Parathyroid adenoma (tissue), 2 donors: ENCODE measurements around the gene DPYSL3.

ENCODE experiments used
- H2AFZ ChIP-seq: fragments of 300-600 bp; sonication (generic); one replicate; pipeline ENCODE4 v1.7.0; 2017; ENCODE audit warnings: antibody characterized with exemption, mild to moderate bottlenecking
- H3K27ac ChIP-seq: fragments of 300-600 bp; sonication (generic); one replicate; pipeline ENCODE4 v1.7.0; 2017
- H3K27me3 ChIP-seq: fragments of 300-600 bp; sonication (generic); one replicate; pipeline ENCODE4 v1.7.0; 2017; ENCODE audit warnings: low read length; ENCODE audit not compliant: control insufficient read depth, insufficient read depth
- H3K36me3 ChIP-seq: fragments of 300-600 bp; sonication (generic); one replicate; pipeline ENCODE4 v1.7.0; 2017; ENCODE audit warnings: low read length; ENCODE audit not compliant: control insufficient read depth, insufficient read depth
- H3K4me1 ChIP-seq: fragments of 300-600 bp; sonication (generic); one replicate; pipeline ENCODE4 v1.7.0; 2017; ENCODE audit warnings: control low read depth
- H3K4me2 ChIP-seq: fragments of 300-600 bp; sonication (generic); one replicate; pipeline ENCODE4 v1.7.0; 2017; ENCODE audit warnings: low read length
- H3K4me3 ChIP-seq: fragments of 300-600 bp; sonication (generic); one replicate; pipeline ENCODE4 v1.7.0; 2017; ENCODE audit warnings: low read depth, low read length
- H3K79me2 ChIP-seq: fragments of 300-600 bp; sonication (generic); one replicate; pipeline ENCODE4 v1.7.0; 2017; ENCODE audit warnings: control low read depth
- H3K9ac ChIP-seq: fragments of 300-600 bp; sonication (generic); one replicate; pipeline ENCODE4 v1.7.0; 2017; ENCODE audit warnings: mild to moderate bottlenecking
- H3K9me3 ChIP-seq: fragments of 300-600 bp; sonication (generic); one replicate; pipeline ENCODE4 v1.7.0; 2017; ENCODE audit warnings: low read length; ENCODE audit not compliant: control insufficient read depth
- TF ChIP-seq, protein P1 (sequence below): fragments of 300-600 bp; sonication (generic); IDR thresholded peaks from one replicate; pipeline ENCODE4 v1.7.0; 2017; ENCODE audit warnings: antibody characterized with exemption, mild to moderate bottlenecking
- donor health status: primary hyperparathyroidism.

The DPYSL3 gene

DNA sequence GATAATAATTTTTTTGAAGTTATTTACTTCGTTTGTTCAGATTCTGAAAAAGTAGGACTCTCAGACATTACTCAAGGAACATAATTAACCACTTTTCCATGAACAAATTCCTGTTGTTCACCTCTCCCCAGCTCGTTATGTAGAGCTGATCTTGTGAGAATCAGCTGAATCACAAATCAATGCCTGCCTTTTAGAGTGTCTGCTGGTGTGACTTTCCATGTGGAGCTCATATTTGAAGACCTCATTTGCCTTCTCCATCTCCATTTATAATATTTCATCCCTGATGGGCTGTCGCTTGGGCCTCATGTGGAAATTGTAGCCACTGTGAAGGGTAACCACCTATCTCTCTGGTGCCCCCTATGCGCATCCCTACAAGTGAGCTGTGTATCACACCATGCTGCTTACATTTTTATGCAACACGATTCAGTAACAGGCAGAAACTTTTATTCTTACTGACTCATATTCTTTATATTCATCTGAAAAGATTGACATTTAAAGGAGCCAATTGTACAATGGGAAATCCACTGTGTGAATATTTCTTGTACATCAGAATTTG, 163.8 kb downstream of the DPYSL3 start:
- Histone ChIP-seq H3K4me1 (no peaks in the 10 kb centered on the region), H3K79me2 (no peaks in the 10 kb centered on the region), H3K4me3 (no peak overlapping the region), H3K4me2 (no peak overlapping the region), H2AFZ (no peak overlapping the region), H3K27me3 (no peaks in the 10 kb centered on the region), H3K36me3 (no peaks in the 10 kb centered on the region), H3K27ac (no peak overlapping the region), H3K9me3 (no peaks in the 10 kb centered on the region), H3K9ac (no peak overlapping the region)
- TF ChIP-seq, protein P1, sequence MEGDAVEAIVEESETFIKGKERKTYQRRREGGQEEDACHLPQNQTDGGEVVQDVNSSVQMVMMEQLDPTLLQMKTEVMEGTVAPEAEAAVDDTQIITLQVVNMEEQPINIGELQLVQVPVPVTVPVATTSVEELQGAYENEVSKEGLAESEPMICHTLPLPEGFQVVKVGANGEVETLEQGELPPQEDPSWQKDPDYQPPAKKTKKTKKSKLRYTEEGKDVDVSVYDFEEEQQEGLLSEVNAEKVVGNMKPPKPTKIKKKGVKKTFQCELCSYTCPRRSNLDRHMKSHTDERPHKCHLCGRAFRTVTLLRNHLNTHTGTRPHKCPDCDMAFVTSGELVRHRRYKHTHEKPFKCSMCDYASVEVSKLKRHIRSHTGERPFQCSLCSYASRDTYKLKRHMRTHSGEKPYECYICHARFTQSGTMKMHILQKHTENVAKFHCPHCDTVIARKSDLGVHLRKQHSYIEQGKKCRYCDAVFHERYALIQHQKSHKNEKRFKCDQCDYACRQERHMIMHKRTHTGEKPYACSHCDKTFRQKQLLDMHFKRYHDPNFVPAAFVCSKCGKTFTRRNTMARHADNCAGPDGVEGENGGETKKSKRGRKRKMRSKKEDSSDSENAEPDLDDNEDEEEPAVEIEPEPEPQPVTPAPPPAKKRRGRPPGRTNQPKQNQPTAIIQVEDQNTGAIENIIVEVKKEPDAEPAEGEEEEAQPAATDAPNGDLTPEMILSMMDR = no peak

DNA sequence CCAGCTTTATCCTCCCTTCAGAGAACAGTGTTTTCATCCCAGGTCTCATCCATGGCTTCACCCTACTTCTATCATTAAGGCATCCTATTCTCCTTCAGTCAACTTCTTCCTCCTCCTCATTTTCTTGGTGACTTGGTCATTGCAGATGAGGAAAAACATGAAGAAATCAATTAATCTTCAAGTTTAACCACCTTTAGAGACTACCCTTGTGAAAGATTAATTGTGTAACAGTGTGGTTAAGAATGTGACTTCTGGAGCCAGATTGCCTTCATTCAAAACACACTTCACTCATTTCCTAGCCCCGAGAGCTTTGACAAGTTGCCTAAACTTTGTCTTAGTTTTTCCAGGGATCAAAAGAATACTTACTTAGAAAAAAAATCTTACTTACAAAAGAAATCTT, 165.0 kb downstream of the DPYSL3 start:
- Histone ChIP-seq H2AFZ (no peak overlapping the region), H3K36me3 (no peaks in the 10 kb centered on the region), H3K4me3 (no peak overlapping the region), H3K27me3 (no peaks in the 10 kb centered on the region), H3K79me2 (no peaks in the 10 kb centered on the region), H3K9me3 (no peaks in the 10 kb centered on the region), H3K27ac (no peak overlapping the region), H3K4me2 (no peak overlapping the region), H3K9ac (no peak overlapping the region), H3K4me1 (no peaks in the 10 kb centered on the region)
- TF ChIP-seq, protein P1 = no peak

DNA sequence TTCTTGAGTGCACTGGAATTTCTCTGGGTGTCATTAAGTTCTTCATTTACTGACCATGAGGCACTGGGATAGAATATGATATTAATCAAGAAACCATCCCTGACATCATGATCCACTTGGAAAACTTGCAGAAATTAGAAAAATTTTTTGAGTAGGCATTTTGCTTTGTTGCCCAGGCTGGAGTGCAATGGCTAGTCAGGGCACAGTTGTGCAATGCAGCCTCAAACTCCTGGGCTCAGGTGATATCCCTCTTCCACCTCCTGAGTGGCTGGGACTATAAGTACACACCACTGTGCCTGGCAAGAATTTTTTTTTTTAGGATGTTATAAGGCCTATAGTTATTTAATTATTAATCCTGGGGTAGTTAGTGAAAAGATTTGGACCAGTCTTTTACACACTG, 168.5 kb downstream of the DPYSL3 start:
- no peaks in the 10 kb centered on the region for H3K27me3 ChIP-seq
- no peaks in the 10 kb centered on the region for H3K79me2 ChIP-seq
- TF ChIP-seq, protein P1 = no peak

DNA sequence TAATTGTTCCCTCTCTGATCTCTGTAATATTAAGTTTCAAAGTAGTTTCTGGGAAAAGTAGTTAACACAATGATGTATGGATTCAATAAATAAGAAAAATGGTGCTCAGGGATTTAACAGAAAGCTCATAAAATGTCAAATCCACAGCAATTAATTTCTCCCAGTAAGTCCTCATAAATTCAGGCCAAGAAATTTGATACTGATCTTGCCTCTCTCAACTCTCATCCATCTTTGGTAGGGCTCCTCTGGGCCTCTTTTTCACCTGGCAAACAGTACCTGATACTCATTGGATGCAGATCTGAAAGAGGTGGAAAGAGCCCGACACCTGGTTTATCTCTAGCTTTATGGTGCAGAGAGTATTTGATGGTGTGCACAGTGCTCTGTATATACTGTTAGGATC, 168.9 kb downstream of the DPYSL3 start:
- no peak overlapping the region for H2AFZ ChIP-seq
- H3K4me2 ChIP-seq = no peak overlapping the region
- no peaks in the 10 kb centered on the region for H3K79me2 ChIP-seq
- no peaks in the 10 kb centered on the region for H3K27me3 ChIP-seq
- H3K4me1 ChIP-seq = no peaks in the 10 kb centered on the region
- TF ChIP-seq, protein P1 = no peak
- no peak overlapping the region for H3K4me3 ChIP-seq
- H3K9ac ChIP-seq = no peak overlapping the region
- H3K27ac ChIP-seq = no peak overlapping the region
- H3K36me3 ChIP-seq = no peaks in the 10 kb centered on the region
- no peaks in the 10 kb centered on the region for H3K9me3 ChIP-seq

More for the DNA sequence above, 168.5 kb downstream of the DPYSL3 start:
- Histone ChIP-seq H3K9ac (no peak overlapping the region), H3K36me3 (no peaks in the 10 kb centered on the region), H3K4me3 (no peak overlapping the region), H3K27ac (no peak overlapping the region), H3K4me1 (no peaks in the 10 kb centered on the region), H3K4me2 (no peak overlapping the region), H2AFZ (no peak overlapping the region), H3K9me3 (no peaks in the 10 kb centered on the region)
